Nephron progenitor cell (in vitro differentiated cells): Measurements from ENCODE around the gene SSX2IP.

Source experiments
- DNase-seq: peaks from one replicate; pipeline ENCODE4 v3.0.0; 2021
- H3K27ac Mint-ChIP-seq: 2 replicates; pipeline ENCODE4 v1.8.0; 2021; ENCODE audit warnings: mild to moderate bottlenecking, moderate library complexity, mixed read lengths
- H3K27me3 Mint-ChIP-seq: 2 replicates; pipeline ENCODE4 v1.8.0; 2021; ENCODE audit warnings: mild to moderate bottlenecking, low read depth, mixed read lengths; ENCODE audit not compliant: poor library complexity
- H3K36me3 Mint-ChIP-seq: 2 replicates; pipeline ENCODE4 v1.8.0; 2021; ENCODE audit warnings: low read depth, mixed read lengths
- H3K4me1 Mint-ChIP-seq: 2 replicates; pipeline ENCODE4 v1.8.0; 2021; ENCODE audit warnings: mixed read lengths
- H3K4me3 Mint-ChIP-seq: 2 replicates; pipeline ENCODE4 v1.8.0; 2021; ENCODE audit warnings: mild to moderate bottlenecking, moderate library complexity, mixed read lengths
- H3K9me3 Mint-ChIP-seq: 2 replicates; pipeline ENCODE4 v1.8.0; 2021; ENCODE audit warnings: mild to moderate bottlenecking, moderate library complexity, mixed read lengths
- CTCF ChIP-seq: fragments of 200-600 bp; sonication (generic); IDR thresholded peaks from 2 replicates; pipeline ENCODE4 v1.5.0; 2021; ENCODE audit warnings: antibody characterized with exemption

SSX2IP gene

DNA sequence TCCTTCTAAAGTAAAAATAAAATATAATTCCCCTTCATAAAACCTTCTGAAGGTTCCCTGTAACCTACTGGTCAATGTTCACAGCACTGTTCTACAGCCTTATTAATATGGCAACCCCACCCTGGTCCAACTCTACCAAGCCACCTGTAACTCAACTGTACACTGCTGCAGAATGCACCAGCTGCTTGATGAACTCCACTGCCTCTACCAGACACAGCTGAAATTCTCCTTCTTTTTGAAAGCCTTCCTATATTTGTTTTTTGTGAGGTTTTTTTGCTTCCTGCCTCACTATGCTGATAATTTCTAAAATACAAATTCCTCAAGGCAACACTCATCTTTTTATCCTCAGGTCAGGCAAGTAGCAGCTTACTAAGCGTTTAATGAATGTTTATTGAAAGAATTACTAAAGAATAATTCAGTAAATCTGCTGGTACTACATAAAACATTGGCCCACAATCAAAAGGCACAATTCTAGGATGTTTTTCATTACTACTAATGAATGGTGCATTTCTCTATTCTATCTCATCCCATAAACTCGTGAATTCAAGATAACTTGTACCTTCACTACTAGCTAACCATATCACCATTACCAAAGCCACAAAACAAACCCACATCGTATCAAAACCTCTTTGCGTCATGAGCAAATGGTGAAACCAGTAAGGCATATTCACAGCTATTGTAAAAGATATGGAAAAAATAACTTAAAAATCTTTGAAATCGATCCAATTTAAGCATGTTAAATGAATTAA is 2.4 kb downstream of the SSX2IP start:
- Mint-ChIP-seq H3K36me3 (peaks cover 9% of the 10 kb centered on the region), H3K27ac (no peak overlapping the region), H3K4me1 (peaks cover 45% of the 10 kb centered on the region), H3K4me3 (peak overlapping the region; percentile 6), H3K9me3 (peaks cover 12% of the 10 kb centered on the region), H3K27me3 (peaks cover 8% of the 10 kb centered on the region)
- TF ChIP-seq CTCF: no peak
- no peak for DNase-seq

GRCh38 chr1:84686223-84686622 is 4.0 kb downstream of the SSX2IP start:
- TF ChIP-seq CTCF: no peak
- H3K27ac Mint-ChIP-seq: no peak overlapping the region
- peaks cover 40% of the 10 kb centered on the region for H3K4me1 Mint-ChIP-seq
- H3K27me3 Mint-ChIP-seq: peaks cover 8% of the 10 kb centered on the region
- H3K36me3 Mint-ChIP-seq: peaks cover 11% of the 10 kb centered on the region
- DNase-seq: no peak
- peaks cover 5% of the 10 kb centered on the region for H3K9me3 Mint-ChIP-seq
- no peak overlapping the region for H3K4me3 Mint-ChIP-seq

DNA sequence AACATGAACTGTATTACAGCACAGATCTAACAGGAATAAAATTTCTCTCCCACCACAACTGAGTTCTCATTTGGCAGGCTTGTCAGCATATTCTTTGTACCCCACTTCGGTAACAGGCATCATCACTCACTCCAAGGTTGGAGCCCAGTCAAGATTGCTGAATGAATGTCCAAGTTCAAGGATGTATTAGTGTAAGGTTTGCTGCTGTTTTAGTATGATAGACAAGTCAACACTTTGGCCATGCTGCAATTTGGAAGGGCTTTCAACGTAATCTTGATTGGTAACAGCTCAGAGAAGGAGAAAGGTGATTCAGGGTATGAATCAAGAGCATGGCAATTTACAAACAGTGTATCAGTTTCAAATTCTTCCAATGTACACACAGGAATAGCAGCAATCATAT is 6.8 kb downstream of the SSX2IP start:
- H3K36me3 Mint-ChIP-seq: peaks cover 23% of the 10 kb centered on the region
- H3K27ac Mint-ChIP-seq: no peak overlapping the region
- H3K4me1 Mint-ChIP-seq: peaks cover 27% of the 10 kb centered on the region
- no peak for TF ChIP-seq CTCF
- H3K27me3 Mint-ChIP-seq: peaks cover 3% of the 10 kb centered on the region
- H3K4me3 Mint-ChIP-seq: no peak overlapping the region
- peaks cover 6% of the 10 kb centered on the region for H3K9me3 Mint-ChIP-seq
- DNase-seq: no peak

GRCh38 chr1:84682047-84682446 is 8.2 kb downstream of the SSX2IP start:
- TF ChIP-seq CTCF: no peak
- H3K9me3 Mint-ChIP-seq: peaks cover 18% of the 10 kb centered on the region
- H3K27ac Mint-ChIP-seq: no peak overlapping the region
- no peak for DNase-seq
- H3K4me3 Mint-ChIP-seq: no peak overlapping the region
- peaks cover 3% of the 10 kb centered on the region for H3K27me3 Mint-ChIP-seq
- H3K36me3 Mint-ChIP-seq: peaks cover 36% of the 10 kb centered on the region
- peaks cover 18% of the 10 kb centered on the region for H3K4me1 Mint-ChIP-seq

DNA sequence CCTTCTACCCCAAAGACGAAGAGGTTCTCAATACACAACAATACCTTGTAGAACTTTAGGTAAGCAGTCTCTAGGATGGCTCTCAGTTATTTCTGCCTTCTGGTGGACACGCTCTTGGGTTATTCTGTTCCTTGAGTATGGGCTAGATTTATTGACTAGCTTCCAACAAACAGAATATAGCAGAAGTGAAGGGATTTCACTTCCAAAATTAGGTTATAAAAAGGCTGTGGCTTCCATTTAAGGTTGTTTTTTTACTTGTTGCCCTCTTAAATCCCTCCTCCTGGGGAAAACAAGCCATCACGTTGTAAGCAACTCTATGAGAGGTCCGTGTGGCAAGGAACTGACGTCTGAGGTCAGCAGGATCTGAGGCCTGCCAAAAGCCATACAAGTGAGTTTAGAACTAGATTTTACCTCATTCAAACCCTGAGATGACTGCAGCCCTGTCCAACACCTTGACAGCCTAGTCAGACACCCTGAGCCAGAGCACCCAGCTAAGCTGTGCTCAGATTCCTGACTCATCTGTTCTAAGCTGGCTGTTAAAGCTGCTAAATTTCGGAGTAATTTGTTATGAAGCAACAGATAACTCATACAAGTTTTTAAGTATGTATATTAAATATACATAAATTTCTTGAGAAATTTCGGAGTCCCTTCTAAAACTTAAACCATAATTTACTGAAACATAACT is 12.7 kb downstream of the SSX2IP start:
- H3K4me1 Mint-ChIP-seq: peaks cover 7% of the 10 kb centered on the region
- H3K27me3 Mint-ChIP-seq: peaks cover 3% of the 10 kb centered on the region
- TF ChIP-seq CTCF: no peak
- H3K27ac Mint-ChIP-seq: no peak overlapping the region
- no peak overlapping the region for H3K4me3 Mint-ChIP-seq
- DNase-seq: no peak
- H3K9me3 Mint-ChIP-seq: peaks cover 15% of the 10 kb centered on the region
- H3K36me3 Mint-ChIP-seq: peaks cover 33% of the 10 kb centered on the region
